ENCODE results near the gene AGO3.
"Not testable (repeated sequence)": the region's sequence is repeated elsewhere in the genome, so short reads cannot be mapped to it uniquely, and the experiment has no call there.

AGO3 gene

DNA sequence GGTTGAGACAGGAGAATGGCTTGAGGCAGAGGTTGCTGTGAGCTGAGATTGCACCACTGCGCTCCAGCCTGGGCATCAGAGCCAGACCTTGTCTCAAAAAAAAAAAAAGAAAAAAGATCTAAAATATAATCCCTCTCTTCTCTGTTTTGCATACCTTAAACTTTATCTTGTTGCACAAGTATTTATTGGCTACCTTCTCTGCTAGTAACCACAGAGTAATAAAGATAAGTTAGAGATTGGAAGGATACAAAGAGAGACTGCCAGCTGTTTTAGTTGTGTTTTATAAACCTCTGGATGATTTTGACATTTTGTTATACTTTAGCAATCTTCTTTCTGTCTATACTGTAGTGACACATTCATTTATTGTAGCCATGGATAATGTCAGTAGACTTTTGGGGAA, 27.7 kb downstream of the AGO3 start:
- H3K4me3 ChIP-seq (replicated peaks; ENCODE audit: low read depth, low read length), result no peak overlapping the region
- no peak for DNase-seq (ENCODE audit: extremely low read depth, low read depth)
- TF ChIP-seq, protein P1, sequence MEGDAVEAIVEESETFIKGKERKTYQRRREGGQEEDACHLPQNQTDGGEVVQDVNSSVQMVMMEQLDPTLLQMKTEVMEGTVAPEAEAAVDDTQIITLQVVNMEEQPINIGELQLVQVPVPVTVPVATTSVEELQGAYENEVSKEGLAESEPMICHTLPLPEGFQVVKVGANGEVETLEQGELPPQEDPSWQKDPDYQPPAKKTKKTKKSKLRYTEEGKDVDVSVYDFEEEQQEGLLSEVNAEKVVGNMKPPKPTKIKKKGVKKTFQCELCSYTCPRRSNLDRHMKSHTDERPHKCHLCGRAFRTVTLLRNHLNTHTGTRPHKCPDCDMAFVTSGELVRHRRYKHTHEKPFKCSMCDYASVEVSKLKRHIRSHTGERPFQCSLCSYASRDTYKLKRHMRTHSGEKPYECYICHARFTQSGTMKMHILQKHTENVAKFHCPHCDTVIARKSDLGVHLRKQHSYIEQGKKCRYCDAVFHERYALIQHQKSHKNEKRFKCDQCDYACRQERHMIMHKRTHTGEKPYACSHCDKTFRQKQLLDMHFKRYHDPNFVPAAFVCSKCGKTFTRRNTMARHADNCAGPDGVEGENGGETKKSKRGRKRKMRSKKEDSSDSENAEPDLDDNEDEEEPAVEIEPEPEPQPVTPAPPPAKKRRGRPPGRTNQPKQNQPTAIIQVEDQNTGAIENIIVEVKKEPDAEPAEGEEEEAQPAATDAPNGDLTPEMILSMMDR (IDR thresholded peaks at IDR 0.05; ENCODE audit: low read depth, low read length, missing control alignments), result no peak

- TF ChIP-seq, protein P1 (IDR thresholded peaks at IDR 0.05; ENCODE audit: low read depth, low read length, missing control alignments), result no peak
- no peak for DNase-seq (ENCODE audit: extremely low read depth, low read depth)
These were observed 28.4 kb downstream of the AGO3 start for GRCh38 chr1:35959304-35959703.

GRCh38 chr1:35962952-35963351, 32.0 kb downstream of the AGO3 start:
- H3K4me3 ChIP-seq (replicated peaks; ENCODE audit: low read depth, low read length), result no peak overlapping the region
- TF ChIP-seq, protein P1 (IDR thresholded peaks at IDR 0.05; ENCODE audit: low read depth, low read length, missing control alignments), result no peak
- no peak for DNase-seq (ENCODE audit: extremely low read depth, low read depth)

More at GRCh38 chr1:35959304-35959703, 28.4 kb downstream of the AGO3 start:
- no peak overlapping the region for H3K4me3 ChIP-seq (replicated peaks; ENCODE audit: low read depth, low read length)

DNA sequence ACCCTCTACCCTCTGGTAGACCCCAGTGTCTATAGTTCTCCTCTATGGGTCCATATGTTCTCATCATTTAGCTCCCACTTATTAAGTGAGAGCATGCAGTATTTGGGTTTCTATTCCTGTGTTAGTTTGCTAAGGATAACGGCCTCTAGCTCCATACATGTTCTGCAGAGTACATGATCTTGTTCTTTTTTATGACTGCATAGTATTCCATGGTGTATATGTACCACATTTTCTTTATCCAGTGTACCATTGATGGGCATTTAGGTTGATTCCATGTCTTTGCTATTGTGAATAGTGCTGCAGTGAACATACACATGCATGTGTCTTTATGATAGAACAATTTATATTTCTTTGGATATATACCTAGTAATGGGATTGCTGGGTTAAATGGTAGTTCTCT, 33.4 kb downstream of the AGO3 start:
- not testable (repeated sequence) for H3K4me3 ChIP-seq (replicated peaks; ENCODE audit: low read depth, low read length); DNase-seq (ENCODE audit: extremely low read depth, low read depth)

- TF ChIP-seq, protein P1 (IDR thresholded peaks at IDR 0.05; ENCODE audit: low read depth, low read length, missing control alignments), result no peak
- H3K4me3 ChIP-seq (replicated peaks; ENCODE audit: low read depth, low read length), result no peak overlapping the region
- no peak for DNase-seq (ENCODE audit: extremely low read depth, low read depth)
These were observed 37.5 kb downstream of the AGO3 start for GRCh38 chr1:35968396-35968795.

- TF ChIP-seq, protein P1 (IDR thresholded peaks at IDR 0.05; ENCODE audit: low read depth, low read length, missing control alignments), result no peak
- DNase-seq (ENCODE audit: extremely low read depth, low read depth), result no peak
- no peak overlapping the region for H3K4me3 ChIP-seq (replicated peaks; ENCODE audit: low read depth, low read length)
These were observed 40.7 kb downstream of the AGO3 start for GRCh38 chr1:35971601-35972000.

DNA sequence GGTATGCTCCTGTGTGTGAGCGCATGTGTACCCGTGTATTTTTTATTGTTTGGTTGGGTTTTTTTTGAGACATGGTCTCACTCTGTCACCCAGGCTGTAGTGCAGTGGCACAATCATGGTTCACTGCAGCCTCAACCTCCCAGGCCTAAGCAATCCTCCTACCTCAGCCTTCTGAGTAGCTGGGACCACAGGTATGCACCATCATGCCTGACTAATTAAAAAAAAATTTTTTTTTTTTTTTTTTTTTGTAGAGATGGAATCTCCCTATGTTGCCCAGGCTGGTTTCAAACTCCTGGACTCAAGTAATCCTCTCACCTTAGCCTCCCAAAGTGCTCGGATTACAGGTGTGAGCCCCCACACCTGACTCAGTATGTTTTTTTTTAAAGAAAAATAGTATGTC, 41.7 kb downstream of the AGO3 start:
- not testable (repeated sequence) for H3K4me3 ChIP-seq (replicated peaks; ENCODE audit: low read depth, low read length); DNase-seq (ENCODE audit: extremely low read depth, low read depth)

DNA sequence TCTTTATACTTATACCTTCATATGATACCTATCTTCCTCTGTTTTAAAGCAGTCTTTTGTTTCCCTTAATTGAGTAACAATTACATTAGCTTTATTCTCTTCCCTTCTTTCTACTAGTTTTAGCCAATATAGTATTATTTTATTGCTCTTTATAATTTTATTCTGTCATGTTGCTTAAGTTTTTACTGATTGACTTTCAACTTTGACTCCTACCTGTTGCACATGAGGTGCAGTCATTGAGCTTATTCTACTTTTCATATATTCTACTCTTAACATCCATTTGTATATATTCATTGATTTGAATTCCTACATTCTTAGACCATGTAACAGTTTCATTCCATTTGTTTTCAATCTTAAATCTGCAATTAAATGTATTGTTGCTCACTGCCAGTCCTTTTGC, 49.2 kb downstream of the AGO3 start:
- DNase-seq (ENCODE audit: extremely low read depth, low read depth), result no peak
- no peak overlapping the region for H3K4me3 ChIP-seq (replicated peaks; ENCODE audit: low read depth, low read length)
- TF ChIP-seq, protein P1 (IDR thresholded peaks at IDR 0.05; ENCODE audit: low read depth, low read length, missing control alignments), result no peak

Data from HFF-Myc (cell line).